Measurements from ENCODE around the gene RTN1. TPM values are rescaled to one million over a fixed set of nuclear protein-coding genes. Genes with fewer than 3 reads are reported as not detected.

The RTN1 gene
- total and polyA plus RNA-seq, 2 experiments from 2014 or later, result 1.1 TPM

GRCh38 chr14:59777006-59777579 is 93.5 kb downstream of the RTN1 start:
- WGBS (ENCODE audit: low lambda C conversion rate, missing lambda C conversion rate), result 88% methylated on average over 4 of the region's 4 CpGs
- H3K9me2 ChIP-seq (replicated peaks; ENCODE audit: insufficient read depth), result no peaks in the 10 kb centered on the region
- no peaks in the 10 kb centered on the region for H3K27me3 ChIP-seq
- no peak overlapping the region for H3K4me2 ChIP-seq
- no peak overlapping the region for H2AFZ ChIP-seq
- peaks cover 4% of the 10 kb centered on the region for H3K4me1 ChIP-seq (ENCODE audit: insufficient read depth)
- no peaks in the 10 kb centered on the region for H3K9me3 ChIP-seq (ENCODE audit: low read depth)
- H3K4me3 ChIP-seq, result no peak overlapping the region
- no peak for DNase-seq (ENCODE audit: low spot score)
- TF ChIP-seq EZH2phosphoT487 (IDR thresholded peaks at IDR 0.05; ENCODE audit: low read depth, severe bottlenecking, unreplicated experiment) (no peak), CTCF (IDR thresholded peaks at IDR 0.05; ENCODE audit: poor library complexity) (no peak), EZH2 (IDR thresholded peaks at IDR 0.05; ENCODE audit: borderline replicate concordance) (no peak)
- no peaks in the 10 kb centered on the region for H3K79me2 ChIP-seq
- H3K27ac ChIP-seq, result no peak overlapping the region
- H4K20me1 ChIP-seq (ENCODE audit: insufficient read depth, poor library complexity, severe bottlenecking), result no peaks in the 10 kb centered on the region
- H3K36me3 ChIP-seq (replicated peaks; ENCODE audit: insufficient read depth, low read depth), result no peaks in the 10 kb centered on the region

DNA sequence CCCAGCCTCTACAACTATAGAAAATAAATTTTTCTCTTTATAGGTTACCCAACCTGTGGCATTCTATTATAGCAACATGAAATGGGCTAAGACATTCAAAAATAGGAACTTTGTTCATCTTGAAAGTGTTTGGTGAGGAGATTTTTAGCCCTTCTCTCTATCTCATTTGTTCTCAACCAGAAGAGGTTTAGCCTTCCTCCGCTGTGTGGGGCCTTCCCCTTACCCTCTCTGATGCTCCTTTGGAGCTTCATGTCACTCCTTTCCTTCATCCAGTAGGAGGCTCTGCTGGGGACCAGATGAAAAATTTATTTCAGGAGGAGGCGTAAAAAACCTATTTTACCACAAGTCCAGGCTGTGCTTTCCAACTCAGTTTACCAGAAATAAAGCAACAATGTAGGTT is 94.1 kb downstream of the RTN1 start:
- H3K4me2 ChIP-seq, result no peak overlapping the region
- H3K9me3 ChIP-seq (ENCODE audit: low read depth), result no peaks in the 10 kb centered on the region
- H4K20me1 ChIP-seq (ENCODE audit: insufficient read depth, poor library complexity, severe bottlenecking), result no peaks in the 10 kb centered on the region
- no peak overlapping the region for H2AFZ ChIP-seq
- no peaks in the 10 kb centered on the region for H3K79me2 ChIP-seq
- DNase-seq (ENCODE audit: low spot score), result no peak
- no peaks in the 10 kb centered on the region for H3K27me3 ChIP-seq
- H3K4me3 ChIP-seq, result no peak overlapping the region
- 96% methylated on average over 2 of the region's 2 CpGs for WGBS (ENCODE audit: low lambda C conversion rate, missing lambda C conversion rate)
- peaks cover 4% of the 10 kb centered on the region for H3K4me1 ChIP-seq (ENCODE audit: insufficient read depth)
- TF ChIP-seq EZH2phosphoT487 (IDR thresholded peaks at IDR 0.05; ENCODE audit: low read depth, severe bottlenecking, unreplicated experiment), result no peak
- no peak for TF ChIP-seq EZH2 (IDR thresholded peaks at IDR 0.05; ENCODE audit: borderline replicate concordance)
- TF ChIP-seq CTCF (IDR thresholded peaks at IDR 0.05; ENCODE audit: poor library complexity), result no peak
- no peak overlapping the region for H3K27ac ChIP-seq
- no peaks in the 10 kb centered on the region for H3K36me3 ChIP-seq (replicated peaks; ENCODE audit: insufficient read depth, low read depth)
- no peaks in the 10 kb centered on the region for H3K9me2 ChIP-seq (replicated peaks; ENCODE audit: insufficient read depth)

DNA sequence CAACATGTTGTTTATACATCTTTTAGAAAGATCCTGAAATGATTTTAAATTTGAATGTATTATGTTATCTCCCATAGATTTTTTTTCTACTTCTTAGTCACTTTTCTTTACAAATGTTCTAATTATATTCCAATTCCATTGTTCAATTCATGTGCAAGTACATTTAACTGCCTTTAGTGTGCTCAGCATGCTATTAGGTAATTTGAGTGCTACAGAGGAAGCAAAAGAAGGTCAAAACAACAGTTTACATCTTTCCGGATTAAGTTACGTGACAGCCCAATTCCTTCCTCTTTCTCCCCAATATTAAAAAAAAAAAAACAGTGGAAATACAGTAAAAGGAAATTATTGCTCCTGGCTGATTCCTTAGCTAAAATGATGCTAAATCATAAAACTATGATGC is 98.3 kb downstream of the RTN1 start:
- 57% methylated on average over 2 of the region's 2 CpGs for WGBS (ENCODE audit: low lambda C conversion rate, missing lambda C conversion rate)
- no peak overlapping the region for H3K27ac ChIP-seq
- no peak overlapping the region for H3K4me2 ChIP-seq
- no peaks in the 10 kb centered on the region for H3K27me3 ChIP-seq
- H2AFZ ChIP-seq, result no peak overlapping the region
- peaks cover 6% of the 10 kb centered on the region for H3K4me1 ChIP-seq (ENCODE audit: insufficient read depth)
- H4K20me1 ChIP-seq (ENCODE audit: insufficient read depth, poor library complexity, severe bottlenecking), result no peaks in the 10 kb centered on the region
- no peaks in the 10 kb centered on the region for H3K9me3 ChIP-seq (ENCODE audit: low read depth)
- H3K36me3 ChIP-seq (replicated peaks; ENCODE audit: insufficient read depth, low read depth), result no peaks in the 10 kb centered on the region
- no peaks in the 10 kb centered on the region for H3K79me2 ChIP-seq
- H3K9me2 ChIP-seq (replicated peaks; ENCODE audit: insufficient read depth), result no peaks in the 10 kb centered on the region
- no peak for DNase-seq (ENCODE audit: low spot score)
- H3K4me3 ChIP-seq, result no peak overlapping the region
- no peak for TF ChIP-seq CTCF (IDR thresholded peaks at IDR 0.05; ENCODE audit: poor library complexity)
- no peak for TF ChIP-seq EZH2 (IDR thresholded peaks at IDR 0.05; ENCODE audit: borderline replicate concordance)
- TF ChIP-seq EZH2phosphoT487 (IDR thresholded peaks at IDR 0.05; ENCODE audit: low read depth, severe bottlenecking, unreplicated experiment), result no peak
